Fibroblast of pulmonary artery (primary cell): ENCODE data around the gene ZMIZ1.
"Not testable (repeated sequence)": the region's sequence is repeated elsewhere in the genome, so short reads cannot be mapped to it uniquely, and the experiment has no call there.

Experiments used
- DNase-seq: peaks from one replicate; pipeline ENCODE4 v3.0.0-alpha.2; 2010; ENCODE audit warnings: low read depth
- H3K4me3 ChIP-seq: replicated peaks from 2 replicates; pipeline ENCODE4 v1.5.1; 2011; ENCODE audit warnings: low read depth, mild to moderate bottlenecking, control low read depth, low read length, moderate library complexity
- CTCF ChIP-seq: IDR thresholded peaks from 2 replicates; pipeline ENCODE4 v1.5.1; 2011; ENCODE audit warnings: mild to moderate bottlenecking, control low read depth, low read length, inconsistent platforms; ENCODE audit errors: missing control alignments

The ZMIZ1 gene

GRCh38 chr10:79272353-79272752, 203.6 kb downstream of the ZMIZ1 start:
- H3K4me3 ChIP-seq: no peak overlapping the region
- TF ChIP-seq CTCF: no peak
- DNase-seq: no peak

GRCh38 chr10:79273604-79274003, 204.8 kb downstream of the ZMIZ1 start:
- H3K4me3 ChIP-seq: no peak overlapping the region
- no peak for DNase-seq
- TF ChIP-seq CTCF: no peak

DNA sequence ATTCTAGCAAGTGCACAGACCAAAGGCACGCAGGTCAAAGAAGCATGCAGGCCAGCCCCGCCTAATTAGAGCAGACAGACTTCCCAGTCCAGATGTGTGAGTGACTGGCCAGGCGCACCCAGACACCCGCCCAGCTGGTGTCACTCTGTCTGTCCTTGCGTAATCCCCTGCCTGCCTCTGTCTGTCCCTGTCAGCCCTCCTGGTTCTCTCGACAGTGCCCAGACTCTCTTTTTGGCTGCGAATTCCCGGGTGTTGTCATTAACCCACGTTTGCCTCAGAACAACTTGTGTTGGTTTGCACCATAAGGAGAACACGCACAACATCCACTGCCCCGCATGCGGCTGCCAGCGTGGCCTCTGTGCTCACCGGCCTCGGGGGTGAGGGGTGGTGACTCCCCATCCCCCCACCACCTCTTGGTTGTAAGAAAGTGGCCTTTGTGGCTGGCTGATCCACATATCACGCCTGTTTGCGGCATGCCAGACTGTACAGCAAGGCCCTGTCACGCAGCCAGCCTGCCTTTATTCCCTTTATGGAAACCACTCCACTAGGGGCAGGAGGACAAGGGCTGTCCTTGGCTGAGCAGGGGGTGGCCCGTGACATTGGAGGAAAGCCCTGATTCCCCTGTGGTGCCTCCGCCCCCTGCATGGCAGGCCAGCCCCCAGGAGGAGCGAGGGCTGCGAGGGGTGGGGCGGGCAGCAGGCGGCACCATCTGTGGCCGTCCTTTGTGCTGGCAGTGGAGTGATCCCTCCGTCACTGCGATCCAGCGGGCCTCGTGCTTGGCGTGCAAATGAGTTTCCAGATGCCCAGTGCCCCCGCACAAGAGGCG, 205.7 kb downstream of the ZMIZ1 start:
- DNase-seq: peak; percentile 23
- H3K4me3 ChIP-seq: no peak overlapping the region
- no peak for TF ChIP-seq CTCF

GRCh38 chr10:79275105-79275430, 206.3 kb downstream of the ZMIZ1 start:
- H3K4me3 ChIP-seq: no peak overlapping the region
- no peak for TF ChIP-seq CTCF
- no peak for DNase-seq

- no peak for TF ChIP-seq CTCF
- H3K4me3 ChIP-seq: no peak overlapping the region
- no peak for DNase-seq
These were observed 206.7 kb downstream of the ZMIZ1 start for GRCh38 chr10:79275431-79275851.

DNA sequence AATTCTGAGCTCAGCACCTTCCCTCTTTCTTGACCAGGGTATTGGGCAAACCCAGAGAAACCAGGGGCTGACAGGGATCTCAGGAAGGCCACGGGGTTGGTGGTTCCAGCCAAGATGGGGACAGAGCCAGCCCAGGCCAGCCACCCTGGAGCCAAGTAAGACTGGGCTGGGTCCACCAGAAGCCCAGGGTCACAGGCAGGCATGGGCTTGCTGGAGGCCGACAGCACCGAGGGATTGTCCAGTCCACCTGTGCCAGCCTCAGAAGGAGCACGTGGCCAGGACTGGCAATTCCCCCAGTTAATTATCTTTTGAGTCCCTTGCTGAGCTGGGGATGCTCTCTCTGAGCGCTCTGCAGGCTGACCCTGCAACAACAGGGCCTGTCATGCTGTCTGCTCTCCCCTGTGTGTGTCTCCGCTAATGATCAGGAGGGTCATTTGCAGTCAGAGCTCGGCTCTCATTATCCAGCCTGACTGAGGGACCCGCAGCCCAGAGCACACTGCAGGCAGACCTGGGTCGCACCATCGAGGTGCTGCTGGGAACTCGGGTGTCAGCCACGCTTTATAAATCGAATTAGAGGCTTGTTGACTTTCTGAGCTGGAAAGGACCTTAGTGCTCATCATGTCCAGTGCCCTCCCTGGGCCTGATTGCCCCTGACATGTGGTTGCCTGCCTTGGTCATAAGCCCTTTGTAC, 209.0 kb downstream of the ZMIZ1 start:
- no peak for TF ChIP-seq CTCF
- H3K4me3 ChIP-seq: no peak overlapping the region
- DNase-seq: no peak

DNA sequence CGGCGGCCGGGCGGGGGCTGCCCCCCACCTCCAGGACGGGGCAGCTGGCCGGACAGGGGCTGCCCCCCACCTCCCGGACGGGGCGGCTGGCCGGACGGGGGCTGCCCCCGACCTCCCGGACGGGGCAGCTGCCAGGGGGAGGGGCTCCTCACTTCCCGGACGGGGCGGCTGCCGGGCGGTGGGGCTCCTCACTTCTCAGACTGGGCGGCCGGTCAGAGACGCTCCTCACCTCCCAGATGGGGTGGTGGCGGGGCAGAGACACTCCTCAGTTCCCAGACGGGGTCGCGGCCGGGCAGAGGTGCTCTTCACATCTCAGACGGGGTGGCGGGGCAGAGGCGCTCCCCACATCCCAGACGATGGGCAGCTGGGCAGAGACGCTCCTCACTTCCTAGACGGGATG, 210.3 kb downstream of the ZMIZ1 start:
- H3K4me3 ChIP-seq, DNase-seq: not testable (repeated sequence)
